A204.1 (cell line): ENCODE results near the gene MAST3.

Experiments
- FAIRE-seq: peaks from 2 replicates; lab custom pipeline; 2012; peaks lifted over from hg19 to GRCh38; lab: Jason Lieb, UNC

Gene MAST3

GRCh38 chr19:18192673-18193387 is 95.3 kb downstream of the MAST3 start, which contains the start of gene MPV17L2:
Gene MPV17L2, plus strand, starts transcription at chr19:18193218. Its CDS starts 64 bp downstream, at chr19:18193282.
- peak; percentile 100 for FAIRE-seq

DNA sequence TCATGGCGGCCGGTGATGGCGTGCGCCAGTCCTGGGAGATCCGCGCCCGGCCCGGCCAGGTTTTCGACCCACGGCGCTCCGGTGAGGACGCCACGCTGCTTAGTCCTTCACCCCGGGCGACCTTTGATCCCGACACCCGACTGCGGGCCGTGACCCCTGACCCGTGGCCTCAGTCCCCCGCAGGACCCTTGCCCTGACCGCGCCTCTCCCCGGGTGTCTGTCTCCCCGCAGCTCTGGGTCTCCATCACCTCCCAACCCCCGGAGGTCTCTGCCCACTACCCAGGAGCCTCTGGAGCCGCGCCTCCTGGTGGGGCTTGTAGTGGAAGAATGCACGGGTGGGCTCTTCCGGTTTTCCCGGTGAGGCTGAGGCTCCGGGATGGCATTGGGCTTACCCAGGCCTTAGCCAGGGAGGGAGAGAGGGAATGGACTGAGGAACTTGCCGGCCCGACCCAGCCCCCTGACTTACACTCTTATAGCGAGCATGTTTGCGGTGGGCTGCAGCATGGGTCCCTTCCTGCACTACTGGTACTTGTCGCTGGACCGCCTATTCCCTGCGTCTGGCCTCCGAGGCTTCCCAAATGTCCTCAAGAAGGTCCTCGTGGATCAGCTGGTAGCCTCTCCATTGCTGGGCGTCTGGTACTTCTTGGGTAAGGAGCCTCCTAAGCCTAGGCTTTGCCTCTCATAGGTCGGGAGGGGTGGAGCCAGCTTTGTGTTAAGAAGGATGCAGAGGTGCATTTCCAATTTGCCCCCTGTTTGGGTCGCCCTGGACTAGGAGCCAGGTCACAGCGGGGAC is 96.0 kb downstream of the MAST3 start:
- FAIRE-seq = no peak

DNA sequence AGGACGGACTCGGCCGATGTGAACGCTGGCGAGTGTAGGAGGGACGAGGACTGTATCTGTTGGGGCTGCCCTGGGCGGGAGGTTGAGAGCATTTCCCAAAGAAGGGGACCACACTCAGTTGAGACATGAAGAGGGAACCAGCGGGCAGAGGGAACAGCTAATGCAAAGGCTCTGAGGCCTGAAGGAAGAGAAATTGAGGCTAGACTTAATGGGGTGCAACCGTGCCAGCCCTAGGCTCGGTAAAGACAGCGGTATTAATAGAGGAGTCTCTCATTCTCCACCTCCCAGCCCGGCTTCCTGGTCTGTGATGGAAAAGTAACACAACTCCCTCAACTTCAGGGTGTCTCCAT is 96.6 kb downstream of the MAST3 start:
- FAIRE-seq = no peak

- no peak for FAIRE-seq
Measured at GRCh38 chr19:18194554-18195238, 97.1 kb downstream of the MAST3 start.

DNA sequence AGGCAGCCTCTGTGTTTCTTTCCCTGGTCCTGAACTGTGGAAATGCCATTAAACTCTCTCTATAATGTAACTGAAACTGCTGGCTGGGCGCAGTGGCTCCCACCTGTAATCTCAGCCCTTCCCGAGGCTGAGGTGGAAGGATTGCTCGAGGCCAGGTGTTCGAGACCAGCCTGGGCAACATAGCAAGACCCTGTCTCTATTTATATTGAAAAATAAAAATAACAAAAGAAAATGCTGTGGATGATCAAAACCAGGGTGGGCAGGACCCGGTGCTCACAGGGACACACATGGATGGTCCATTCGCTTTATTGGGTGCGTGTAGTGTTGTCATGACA is 98.9 kb downstream of the MAST3 start:
- FAIRE-seq = no peak

- FAIRE-seq = no peak
Measured at GRCh38 chr19:18197306-18197705, 99.7 kb downstream of the MAST3 start.

DNA sequence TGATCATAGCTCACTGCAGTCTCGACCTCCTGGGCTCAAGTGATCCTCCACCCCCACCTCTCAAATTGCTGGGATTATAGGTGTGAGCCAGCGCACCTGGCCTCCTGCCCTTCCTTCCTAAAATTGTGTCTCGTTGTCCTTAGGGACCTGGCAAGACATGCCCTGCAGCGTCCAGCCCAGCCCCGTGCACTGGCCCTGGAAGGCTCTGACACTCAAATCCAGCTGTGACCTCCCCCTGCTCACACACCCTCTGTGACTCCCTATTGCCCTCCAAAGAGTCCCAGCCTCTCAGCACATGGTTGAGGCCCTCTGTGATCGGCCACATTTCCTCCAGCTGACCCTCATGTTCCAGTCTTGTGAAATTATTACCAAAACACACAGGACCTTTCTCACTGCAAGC is 100.4 kb downstream of the MAST3 start:
- FAIRE-seq = no peak

- FAIRE-seq = no peak
Measured at GRCh38 chr19:18198374-18198773, 100.8 kb downstream of the MAST3 start.
